GM18858 (cell line): ENCODE data around the gene SERPIND1.

ENCODE experiments used
- ATAC-seq: cut with Tn5 transposase; IDR thresholded peaks from one replicate; pipeline ENCODE4 v1.9.1; 2021; ENCODE audit not compliant: unreplicated experiment

Gene SERPIND1

DNA sequence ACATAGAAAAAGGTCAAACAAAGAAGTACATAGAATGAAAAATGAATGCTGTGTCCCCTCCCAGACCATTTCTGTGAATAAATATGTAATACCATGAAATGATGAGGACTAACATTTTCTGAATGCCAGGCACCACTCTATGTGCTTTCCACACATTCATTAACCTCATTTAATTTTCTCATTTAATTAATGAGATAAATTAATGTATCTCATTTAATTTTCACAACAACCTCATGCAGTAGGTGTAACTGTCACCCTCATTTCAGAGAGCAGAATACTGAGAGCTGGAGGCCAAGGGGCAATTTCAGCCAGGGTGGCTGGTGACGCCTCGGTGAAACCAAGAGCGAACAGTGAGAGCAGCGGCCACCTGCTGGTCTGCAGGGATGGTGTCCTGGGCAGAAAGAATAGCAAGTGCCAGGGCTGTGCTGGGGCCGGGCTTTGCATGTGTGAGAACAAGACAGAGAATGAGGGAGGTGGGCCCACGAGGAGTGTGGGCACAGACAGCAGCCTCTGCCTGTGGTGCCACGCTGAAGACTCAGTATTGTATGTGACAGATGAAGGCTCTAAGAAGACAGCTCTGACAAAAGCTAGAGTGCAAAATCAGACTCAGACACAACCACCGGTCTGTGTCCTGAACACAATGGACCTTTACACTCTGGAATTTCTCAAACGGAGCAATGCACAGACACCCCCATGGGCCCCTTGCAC lies 1.8 kb upstream of the SERPIND1 start:
- ATAC-seq: no peak

DNA sequence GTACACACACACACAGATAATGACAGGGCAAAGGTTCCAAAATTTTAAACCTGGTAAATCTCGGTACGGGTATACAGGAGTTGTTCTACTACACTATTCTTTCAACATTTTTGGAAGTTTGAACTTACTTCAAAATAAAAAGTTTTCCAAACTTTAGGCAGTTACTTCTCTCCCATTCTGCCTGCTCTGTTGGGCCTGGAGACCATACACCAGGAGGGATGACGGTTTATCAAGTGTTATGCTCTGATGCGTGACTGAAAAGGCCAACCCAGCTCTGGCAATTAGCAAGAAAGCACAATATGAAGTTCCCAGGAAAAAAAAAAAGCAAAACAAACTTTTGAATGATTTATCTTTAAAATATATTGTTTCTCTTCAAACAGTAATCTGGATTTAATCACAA lies 969 bp downstream of the SERPIND1 start:
- no peak for ATAC-seq

DNA sequence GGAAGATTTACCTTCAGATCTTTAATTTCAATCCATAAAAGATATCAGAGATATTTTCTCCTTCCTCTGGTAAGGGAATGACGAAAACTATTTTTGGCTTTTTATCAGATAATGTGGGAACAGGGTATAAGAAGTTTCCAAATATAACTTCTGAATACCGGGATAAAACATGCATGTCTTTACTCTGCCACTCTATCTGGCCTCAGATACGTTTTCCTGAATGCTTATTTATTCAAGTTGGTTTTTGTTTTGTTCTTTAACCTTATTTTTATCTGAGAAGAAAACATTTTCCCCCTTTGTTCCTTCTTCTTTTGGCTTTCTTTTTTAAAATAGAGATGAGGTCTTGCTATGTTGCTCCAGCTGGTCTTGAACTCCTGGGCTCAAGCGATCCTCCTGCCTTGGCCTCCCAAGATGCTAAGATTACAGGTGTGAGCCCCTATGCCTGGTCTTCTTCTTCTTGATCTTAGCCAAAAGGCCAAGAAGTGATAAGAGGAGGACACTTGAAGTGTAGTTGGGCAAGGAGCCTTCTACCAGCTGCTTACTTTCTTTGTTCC lies 1.5 kb downstream of the SERPIND1 start:
- no peak for ATAC-seq

DNA sequence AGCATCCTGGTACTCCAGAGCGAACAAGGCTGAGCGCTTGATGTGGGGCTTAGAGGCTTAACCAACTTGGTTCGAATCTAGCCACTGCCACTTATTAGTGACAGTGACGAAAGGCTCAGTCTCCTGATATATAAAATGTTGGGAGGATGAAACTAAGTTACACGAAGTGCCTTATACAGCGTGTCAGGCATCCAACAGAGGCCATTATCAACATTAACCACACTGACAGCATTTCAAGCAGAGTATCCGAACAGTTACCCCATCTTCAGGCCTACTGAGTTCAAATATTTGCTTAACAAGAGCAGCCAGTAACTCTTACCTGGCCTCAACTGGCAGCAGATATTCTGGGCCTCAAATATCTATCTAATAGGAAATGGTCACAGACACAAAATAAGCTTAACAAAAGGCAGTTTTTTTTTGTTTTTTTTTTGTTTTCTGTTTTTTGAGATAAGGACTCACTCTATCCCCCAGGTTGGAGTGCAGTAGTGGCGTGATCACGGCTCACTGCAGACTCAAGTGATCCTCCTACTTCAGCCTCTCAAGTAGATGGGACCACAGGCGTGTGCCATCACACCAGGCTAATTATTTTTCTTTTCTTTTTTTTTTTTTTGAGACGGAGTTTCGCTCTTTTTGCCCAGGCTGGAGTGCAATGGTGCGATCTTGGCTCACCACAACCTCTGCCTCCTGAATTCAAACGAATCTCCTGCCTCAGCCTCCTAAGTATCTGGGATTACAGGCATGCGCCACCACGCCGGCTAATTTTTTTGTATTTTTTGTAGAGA lies 2.9 kb downstream of the SERPIND1 start:
- no peak for ATAC-seq

DNA sequence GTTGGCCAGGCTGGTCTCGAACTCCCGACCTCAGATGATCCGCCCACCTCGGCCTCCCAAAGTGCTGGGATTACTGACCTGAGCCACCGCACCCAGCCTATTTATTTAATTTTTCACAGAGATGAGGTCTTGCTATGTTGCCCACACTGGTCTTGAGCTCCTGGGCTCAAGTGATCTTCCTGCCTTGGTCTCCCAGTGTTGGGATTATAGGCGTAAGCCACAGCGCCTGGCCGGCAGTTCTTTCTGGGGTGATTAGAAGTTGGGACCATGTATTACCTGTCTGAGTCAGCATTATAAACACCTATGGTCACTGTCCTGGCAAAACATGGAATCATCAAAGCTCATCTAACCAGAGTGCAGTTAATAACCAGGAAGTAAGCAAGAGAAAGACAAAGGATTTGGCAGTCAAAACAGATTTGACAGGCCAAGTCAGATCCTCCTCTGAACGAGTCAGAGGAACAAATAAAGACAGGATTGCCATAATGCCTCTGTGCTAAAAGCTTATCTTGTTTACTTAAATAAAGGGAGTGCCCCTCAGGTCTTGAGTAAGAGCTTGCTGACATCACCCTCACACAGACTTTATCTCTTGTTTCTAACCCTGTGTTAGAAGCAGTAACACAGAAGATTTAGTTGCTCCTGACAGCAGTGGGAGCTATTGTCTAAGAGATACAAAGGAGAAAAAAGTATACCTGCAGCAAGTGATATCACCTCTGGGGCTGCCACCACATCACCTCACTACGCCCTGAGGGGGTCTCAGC lies 3.7 kb downstream of the SERPIND1 start:
- ATAC-seq: no peak

DNA sequence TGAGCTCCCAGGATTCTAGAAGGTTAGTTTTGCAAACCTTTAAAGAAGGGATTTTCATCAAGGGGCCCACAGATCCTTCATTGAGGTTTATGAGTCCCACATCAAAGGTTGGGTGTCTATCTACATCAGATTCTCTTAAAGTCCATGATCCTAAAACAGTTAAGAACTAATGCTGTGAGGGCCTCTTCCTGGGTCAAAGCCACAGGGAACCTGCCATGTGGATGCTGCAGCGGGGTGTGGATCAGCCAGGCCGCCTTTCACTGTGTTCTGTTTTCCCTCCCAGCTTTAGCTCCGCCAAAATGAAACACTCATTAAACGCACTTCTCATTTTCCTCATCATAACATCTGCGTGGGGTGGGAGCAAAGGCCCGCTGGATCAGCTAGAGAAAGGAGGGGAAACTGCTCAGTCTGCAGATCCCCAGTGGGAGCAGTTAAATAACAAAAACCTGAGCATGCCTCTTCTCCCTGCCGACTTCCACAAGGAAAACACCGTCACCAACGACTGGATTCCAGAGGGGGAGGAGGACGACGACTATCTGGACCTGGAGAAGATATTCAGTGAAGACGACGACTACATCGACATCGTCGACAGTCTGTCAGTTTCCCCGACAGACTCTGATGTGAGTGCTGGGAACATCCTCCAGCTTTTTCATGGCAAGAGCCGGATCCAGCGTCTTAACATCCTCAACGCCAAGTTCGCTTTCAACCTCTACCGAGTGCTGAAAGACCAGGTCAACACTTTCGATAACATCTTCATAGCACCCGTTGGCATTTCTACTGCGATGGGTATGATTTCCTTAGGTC lies 5.3 kb downstream of the SERPIND1 start:
- no peak for ATAC-seq

DNA sequence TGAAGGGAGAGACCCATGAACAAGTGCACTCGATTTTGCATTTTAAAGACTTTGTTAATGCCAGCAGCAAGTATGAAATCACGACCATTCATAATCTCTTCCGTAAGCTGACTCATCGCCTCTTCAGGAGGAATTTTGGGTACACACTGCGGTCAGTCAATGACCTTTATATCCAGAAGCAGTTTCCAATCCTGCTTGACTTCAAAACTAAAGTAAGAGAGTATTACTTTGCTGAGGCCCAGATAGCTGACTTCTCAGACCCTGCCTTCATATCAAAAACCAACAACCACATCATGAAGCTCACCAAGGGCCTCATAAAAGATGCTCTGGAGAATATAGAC lies 5.9 kb downstream of the SERPIND1 start:
- ATAC-seq: no peak

DNA sequence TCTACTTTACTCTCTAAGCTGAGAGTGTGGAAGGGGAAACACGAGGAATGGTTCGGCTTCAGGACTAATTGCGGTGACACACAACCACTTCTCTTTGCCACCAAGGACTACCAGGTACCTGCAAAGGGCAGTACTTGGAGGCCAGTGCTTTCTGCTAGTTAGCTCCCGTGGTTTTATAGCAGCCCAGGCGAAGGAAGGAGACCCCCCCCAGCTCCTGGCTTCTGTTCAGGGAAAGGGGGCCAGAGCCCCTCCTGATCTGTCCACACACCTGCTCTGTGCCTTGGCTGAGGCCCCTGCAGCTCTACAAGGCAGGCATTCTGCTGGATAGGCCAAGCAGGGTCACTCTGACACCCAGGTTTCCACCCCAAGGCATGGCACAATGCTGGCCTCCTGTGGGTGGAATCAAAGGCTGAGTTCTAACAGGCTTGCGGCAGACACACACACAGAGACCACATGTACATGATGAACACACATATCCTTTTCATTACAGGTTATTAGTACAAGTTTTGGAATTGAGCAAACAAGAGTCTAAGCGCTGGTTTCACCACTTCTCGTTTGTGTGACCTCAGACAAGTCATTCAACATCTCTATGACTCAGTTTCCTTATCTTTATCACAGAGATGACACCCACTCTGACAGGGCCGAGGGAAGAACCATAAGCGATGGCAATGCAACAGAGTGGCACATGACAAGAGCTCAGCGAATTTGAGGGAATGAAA lies 7.5 kb downstream of the SERPIND1 start:
- no peak for ATAC-seq

DNA sequence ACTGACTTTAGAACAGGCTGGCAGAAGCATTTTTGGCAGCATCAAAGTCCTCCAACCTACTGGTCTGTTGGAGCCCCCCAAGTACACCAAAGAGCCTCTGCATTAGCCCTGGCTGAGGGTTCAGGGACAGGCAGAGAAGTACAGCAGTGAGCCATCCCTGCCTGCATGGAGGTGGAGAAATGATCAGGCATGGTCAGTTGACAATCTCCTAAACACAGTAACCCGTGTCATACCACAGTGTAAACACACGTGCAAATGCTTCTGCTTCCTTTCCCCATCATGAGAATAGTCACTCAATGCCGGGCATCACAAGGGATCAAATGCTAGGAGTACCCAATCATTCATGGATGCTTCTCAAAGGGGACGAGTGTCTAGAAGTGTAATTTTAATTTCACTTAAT lies 8.2 kb downstream of the SERPIND1 start:
- ATAC-seq: no peak

DNA sequence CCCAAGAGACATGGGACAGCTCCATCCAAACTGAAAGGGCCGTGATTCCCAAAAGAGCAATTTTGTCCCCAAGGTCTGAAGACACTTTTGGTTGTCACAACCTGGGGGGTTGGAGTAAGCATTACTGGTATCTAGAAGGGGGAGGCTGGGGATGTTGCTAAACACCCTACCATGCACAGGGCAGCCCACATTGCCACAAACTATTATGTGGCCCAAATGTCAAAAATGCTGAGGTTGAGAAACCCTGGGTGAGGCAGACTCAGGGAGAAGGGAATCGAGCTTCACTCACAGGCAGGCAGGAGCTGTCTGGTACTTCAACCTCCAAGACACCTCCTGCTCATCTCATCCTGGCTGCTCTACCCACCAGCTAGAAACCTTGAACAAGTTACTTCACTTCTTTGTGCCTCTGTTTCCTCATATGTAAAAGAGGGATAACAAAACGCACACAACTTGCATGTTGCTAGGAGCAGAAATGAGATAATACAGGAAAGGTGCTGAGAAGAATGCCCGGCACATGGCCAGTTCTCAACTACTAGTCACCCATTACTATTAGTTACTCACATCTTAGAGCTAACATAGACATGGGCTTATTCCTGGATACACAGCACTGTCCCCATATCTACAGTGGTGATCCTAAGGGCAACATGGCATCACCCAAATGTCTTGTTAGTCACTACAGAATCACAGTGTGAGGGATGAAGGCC lies 8.8 kb downstream of the SERPIND1 start:
- no peak for ATAC-seq

DNA sequence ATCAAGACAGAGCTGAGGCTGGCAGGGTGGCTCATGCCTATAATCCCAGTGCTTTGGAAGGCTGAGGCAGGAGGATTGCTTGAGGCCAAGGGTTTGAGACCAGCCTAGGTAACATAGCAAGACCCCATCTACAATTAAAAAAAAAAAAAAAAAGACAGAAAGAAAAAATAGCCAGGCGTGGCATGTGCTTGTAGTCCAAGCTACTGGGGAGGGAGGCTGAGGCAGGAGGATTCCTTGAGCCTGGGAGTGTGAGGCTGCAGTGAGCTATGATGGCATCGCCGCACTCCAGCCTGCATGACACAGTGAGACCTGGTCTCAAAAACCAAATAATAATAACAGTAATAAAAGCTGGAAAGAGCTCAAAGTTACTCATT lies 9.4 kb downstream of the SERPIND1 start:
- no peak for ATAC-seq

DNA sequence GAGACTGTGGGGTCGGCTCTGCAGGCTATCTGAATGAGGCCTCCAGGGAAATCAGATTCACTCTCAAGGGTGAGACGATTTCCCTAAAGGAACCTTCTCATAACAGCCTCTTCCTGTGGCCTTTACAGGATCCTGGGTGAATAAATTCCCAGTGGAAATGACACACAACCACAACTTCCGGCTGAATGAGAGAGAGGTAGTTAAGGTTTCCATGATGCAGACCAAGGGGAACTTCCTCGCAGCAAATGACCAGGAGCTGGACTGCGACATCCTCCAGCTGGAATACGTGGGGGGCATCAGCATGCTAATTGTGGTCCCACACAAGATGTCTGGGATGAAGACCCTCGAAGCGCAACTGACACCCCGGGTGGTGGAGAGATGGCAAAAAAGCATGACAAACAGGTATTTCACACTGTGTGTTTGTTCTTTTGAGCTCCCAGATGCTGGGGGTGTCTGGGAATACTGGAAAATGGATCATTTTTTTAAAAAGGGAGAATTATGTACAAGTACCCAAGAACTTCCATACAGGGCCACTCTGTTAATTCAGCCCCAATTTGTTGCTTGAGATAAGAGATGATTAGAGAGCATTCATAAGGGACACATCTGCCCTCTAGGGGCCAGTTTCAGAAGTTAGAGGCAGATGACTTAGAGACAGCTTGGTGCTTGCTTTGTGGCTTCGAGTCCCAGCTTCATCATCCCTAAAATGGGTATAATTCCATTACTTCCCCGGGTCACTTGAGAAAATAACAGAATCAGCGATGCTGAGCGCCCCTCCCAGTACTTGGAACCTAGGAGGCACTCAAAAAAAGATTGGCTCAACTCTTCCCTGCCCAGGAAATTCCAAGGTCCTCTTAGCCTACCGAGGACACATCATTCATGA lies 10.2 kb downstream of the SERPIND1 start:
- ATAC-seq: no peak

DNA sequence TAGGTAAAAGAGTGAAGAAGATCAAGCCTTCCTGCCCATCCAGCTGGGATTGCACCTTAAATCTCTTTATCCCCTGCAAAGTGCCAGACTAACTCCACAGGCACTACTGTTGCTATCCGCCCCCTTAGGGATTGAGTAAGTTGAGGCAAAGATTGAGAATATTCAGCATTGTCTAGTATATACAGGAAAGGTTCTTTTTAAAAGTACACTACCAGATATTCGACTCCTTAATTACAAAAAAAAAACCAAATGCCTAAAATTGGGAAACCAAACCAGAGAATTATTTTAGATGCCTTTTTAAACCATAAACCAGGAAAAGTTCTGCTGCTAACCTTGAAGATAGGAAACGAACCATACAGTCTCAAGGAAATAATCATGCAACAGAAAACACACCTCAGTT lies 11.5 kb downstream of the SERPIND1 start:
- ATAC-seq: no peak

DNA sequence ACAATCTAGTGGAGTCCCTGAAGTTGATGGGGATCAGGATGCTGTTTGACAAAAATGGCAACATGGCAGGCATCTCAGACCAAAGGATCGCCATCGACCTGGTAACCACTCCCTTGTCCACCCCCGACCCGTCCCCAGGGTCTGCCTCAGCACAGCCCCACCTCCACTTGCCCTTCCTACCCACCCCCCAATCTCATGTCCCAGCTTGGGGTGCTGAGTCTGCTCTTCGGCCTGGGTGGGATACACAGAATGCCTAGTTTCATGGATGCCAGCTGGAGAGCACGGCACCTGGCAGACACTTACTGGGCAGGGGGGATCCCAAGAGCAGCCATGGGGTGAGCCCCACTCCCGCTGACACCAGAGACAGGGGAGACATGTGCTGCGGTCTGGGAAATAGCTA lies 12.1 kb downstream of the SERPIND1 start:
- ATAC-seq: no peak

DNA sequence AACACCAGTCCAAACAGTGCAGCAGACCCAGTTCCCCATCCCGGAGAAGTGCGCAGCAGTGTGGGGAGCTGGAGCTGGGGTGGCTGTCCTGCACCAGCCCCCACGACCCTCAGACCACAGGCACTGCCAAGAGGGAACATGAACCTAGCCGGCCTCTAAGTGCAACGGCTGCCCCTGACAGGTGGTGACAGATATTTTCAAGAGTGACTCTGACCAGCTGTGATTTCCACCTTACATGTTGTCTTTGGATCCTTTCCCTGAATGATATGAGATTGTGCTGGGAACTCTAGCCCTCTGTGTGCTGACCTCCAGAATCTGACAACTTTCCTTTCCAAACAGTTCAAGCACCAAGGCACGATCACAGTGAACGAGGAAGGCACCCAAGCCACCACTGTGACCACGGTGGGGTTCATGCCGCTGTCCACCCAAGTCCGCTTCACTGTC lies 12.6 kb downstream of the SERPIND1 start:
- no peak for ATAC-seq

DNA sequence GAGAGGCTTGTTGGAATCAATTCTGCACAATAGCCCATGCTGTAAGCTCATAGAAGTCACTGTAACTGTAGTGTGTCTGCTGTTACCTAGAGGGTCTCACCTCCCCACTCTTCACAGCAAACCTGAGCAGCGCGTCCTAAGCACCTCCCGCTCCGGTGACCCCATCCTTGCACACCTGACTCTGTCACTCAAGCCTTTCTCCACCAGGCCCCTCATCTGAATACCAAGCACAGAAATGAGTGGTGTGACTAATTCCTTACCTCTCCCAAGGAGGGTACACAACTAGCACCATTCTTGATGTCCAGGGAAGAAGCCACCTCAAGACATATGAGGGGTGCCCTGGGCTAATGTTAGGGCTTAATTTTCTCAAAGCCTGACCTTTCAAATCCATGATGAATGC lies 13.3 kb downstream of the SERPIND1 start:
- ATAC-seq: no peak

DNA sequence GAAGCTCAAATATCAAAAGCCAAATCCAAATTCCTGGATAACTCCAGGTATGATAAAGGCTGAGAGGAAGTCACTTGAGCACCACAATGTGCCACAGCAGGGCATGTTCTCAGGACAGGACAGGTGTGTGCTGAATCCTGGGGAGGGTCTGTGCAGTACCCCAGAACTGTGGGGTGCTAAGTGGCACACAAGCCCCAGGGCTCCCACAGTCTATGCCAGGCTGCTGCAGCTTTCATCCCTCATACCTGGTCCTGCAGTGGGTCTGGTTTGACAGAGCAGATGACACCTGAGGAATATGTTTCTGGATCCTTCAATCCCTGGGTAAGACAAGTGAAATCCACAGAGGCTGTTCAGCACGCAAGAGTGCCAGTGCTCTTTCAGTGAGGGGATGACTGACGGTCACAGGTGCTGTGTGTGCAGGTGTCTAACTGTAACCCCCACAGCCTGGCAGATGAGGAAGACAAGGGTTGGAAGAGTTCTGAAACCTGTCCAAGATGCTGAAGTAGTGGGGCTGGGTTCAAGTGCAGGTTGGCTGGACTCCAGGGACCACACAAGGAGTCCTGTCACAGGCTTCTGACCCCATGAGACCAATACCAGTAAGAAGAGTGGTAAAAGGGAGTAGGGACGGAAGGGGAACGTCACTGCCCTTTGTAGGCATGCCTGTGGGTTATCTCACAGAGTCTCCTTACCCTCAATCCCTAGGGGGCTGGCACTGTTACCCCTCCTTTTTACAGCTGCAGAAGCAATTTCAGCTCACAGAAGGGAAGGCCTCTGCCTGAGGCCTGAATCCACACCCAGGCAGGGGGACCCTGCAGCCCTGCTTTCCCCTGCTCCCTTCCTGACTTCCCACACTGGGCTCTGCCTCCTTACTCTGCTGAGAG lies 14.1 kb downstream of the SERPIND1 start:
- ATAC-seq: no peak
